ENCODE measurements around the gene ATG3.
A peak's percentile ranks its signal among the peaks of the same experiment; 100 is the strongest.
"Not testable (repeated sequence)": the region's sequence is repeated elsewhere in the genome, so short reads cannot be mapped to it uniquely, and the experiment has no call there.

The ATG3 gene

DNA sequence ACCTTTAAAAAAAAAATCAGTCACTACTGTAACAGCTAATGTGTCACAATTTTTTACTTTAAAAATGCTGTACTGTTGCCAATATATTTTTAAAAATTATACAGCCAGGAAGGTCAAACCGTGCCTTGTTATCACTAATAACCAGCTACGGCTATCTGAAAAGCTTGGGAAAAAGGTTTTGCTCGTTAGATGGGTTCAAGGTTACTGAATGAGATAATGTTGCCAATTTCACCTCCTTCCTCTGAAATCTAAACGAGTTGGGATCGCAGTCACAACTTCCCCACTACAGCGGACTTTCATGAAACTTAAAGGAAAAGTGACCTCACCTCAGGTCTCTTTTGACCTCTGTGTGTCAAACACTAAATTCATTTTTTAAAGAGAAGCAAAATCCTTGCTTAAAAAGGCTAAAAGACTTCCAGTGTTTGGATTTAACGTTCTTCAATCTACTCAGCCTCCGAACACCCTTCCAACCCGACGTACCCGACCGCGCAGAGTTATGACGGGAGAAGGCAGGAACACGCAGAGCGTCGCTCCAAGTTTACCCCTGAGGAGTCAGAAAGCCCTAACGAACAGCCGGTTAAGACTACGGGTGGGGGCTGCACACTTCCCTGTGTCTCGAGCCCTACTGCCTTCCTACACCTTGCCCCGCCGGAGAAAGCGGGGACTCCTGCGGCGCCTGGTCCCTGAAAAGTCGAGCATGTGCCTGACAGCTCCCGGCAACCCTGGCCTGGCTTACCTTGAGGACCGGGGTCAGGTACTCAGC lies 860 bp downstream of the ATG3 start:
- peak; percentile 76 to 84 for DNase-seq

GRCh38 chr3:112560307-112560706 lies 1.5 kb downstream of the ATG3 start:
- no peak for DNase-seq

- DNase-seq: peak; percentile 64
Measured at GRCh38 chr3:112557976-112558375, 3.8 kb downstream of the ATG3 start.

GRCh38 chr3:112555535-112556170 lies 6.1 kb downstream of the ATG3 start:
- DNase-seq: peak; percentile 48 to 54

DNA sequence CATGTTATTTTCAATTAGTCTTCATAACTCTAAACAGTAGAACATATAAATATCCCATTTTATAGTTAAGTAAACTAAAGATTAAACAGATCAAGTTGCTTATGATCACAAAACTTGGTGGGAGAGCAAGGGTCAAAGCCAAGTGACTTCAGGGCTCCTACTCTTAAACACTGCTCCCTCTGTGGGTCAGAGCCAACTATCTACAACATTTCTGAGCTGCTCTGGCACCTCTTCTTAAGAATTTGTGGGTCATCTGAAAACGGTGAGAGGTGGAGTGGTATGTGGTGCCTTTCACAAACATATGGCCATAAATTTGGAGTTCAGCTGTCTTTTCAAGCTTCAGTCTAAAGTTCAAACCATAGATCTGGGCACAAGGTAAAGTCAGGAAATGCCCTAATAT lies 10.9 kb downstream of the ATG3 start:
- DNase-seq: no peak

DNA sequence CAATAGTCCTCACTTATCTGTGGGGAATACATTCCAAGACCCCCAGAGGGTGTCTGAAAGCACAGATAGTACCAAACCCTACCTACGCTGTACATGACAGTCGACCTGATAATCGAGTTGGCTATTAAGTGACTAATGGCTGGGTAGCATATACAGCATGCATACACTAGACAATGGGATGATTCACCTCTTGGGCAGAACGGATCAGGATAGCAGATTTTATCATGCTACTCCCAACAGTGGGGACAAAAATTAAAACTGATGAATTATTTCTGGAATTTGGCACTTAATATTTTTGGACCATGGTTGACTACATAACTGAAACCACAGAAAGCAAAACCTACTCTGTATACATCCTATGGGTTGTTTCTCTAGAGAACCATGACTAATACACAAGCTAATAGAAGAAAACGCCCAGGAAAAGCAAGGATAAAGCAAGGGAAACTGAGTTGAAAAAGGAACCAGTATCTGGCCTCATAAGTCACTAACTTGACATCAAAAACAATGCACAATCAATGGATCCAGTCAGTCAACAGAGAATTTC lies 15.5 kb downstream of the ATG3 start:
- DNase-seq: no peak

DNA sequence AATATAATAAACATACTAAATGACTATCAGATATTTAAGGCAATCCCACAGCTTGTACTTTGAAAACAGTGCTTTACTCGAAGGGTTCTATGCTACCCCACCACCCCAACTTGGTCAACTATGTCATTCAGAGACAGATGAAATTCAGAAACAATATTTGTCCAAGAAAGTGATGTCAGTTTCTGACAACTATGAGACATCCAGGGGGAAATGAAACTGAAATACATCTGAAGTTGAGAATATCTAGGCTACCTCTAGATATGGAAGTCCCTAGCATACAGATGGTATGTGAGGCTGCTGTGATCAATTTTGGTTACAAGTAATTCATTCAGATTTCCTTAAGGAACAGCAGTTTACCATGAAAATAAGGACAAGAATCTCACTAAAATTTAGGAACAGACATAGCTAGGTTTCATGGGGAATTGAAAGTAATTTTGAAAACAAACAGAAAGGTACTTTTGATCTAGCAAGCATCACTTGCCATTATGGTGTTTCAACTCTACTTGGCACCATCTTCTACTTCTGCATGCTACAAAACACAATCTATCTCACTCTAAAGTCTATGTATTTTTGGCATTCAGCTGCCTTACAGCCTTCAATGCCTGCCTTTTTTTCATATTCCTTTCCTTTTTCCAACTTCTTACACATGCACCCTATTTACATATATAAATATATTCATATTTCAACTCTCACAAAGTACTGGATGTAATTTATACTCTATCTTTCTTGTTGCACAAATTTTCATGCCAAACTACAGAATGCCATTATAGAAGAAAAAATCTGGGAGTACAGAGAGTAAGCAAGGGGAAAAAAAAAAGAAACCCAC lies 21.7 kb downstream of the ATG3 start:
- no peak for DNase-seq

GRCh38 chr3:112531358-112531781 lies 30.4 kb downstream of the ATG3 start:
- DNase-seq: peak; percentile 53 to 72

DNA sequence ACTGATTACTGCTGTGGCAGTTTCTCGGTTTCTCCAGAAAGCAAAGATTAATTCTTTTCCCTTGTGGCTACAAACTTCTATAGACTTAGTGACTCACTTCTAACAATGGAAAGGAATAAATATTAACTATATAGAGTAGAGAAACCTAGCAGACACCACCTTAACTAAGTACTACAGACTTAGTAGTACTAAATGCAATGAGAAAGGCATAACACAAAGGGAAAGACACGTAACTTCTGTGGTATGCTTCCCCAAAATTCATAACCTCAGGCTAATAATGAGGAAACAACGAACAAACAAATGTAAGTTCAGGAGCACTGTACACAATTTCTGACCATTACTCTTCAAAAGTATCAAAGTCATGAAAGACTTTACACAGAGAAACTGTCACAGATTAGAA lies 31.2 kb downstream of the ATG3 start:
- DNase-seq: no peak

GRCh38 chr3:112524127-112524526 lies 37.6 kb downstream of the ATG3 start:
- DNase-seq: not testable (repeated sequence)

GRCh38 chr3:112519424-112520001 lies 42.2 kb downstream of the ATG3 start:
- DNase-seq: peak; percentile 94 to 95

GRCh38 chr3:112518970-112519369 lies 42.8 kb downstream of the ATG3 start:
- peak in 1 of 2 experiments; percentile 13 for DNase-seq

DNA sequence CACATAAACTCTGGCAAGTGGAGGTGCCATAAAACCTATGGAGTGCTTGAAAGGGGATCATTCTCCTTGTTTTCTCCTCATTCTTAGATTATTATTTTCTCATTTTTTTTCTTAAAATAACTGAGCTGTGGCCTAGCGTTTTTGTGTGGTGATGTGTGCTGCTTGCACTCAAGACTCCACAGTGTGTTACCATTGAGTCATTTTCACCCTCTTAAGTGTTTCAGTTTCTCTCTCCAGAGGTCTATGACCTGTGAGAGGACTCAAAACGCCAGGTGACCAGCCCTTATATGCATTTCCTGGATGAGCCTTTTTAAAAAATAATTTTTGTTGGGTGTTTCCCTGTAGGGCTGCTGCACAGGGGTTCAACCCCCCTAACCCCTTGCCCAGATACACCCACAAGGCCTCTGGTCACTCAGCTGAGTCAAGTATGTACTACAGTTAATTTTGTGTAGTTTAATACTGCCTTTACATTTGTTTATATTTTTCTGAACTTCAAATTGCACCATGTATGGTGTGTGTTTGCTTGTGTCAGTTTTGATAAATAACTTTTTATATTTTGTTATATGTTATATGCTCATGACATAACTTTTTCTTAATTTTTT lies 47.1 kb downstream of the ATG3 start:
- no peak for DNase-seq

DNA sequence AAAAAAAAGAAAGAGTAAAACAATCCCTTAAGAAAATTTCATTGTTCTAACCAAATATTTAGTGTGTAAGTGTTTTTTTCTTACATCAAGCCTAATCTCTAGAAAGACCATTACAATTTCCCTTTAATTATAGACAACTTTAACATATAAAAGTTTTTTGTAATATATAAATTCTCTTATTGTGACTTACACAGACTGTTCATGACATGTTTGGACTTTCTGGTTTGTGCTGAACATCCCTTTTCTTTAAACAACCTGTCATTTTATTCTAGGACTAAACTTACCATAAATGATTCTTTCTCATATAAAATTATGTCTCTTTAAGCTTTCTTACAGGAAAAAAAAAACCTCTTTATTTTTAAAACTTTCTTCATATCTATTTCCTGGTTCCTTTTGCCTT lies 49.4 kb downstream of the ATG3 start:
- no peak for DNase-seq

DNA sequence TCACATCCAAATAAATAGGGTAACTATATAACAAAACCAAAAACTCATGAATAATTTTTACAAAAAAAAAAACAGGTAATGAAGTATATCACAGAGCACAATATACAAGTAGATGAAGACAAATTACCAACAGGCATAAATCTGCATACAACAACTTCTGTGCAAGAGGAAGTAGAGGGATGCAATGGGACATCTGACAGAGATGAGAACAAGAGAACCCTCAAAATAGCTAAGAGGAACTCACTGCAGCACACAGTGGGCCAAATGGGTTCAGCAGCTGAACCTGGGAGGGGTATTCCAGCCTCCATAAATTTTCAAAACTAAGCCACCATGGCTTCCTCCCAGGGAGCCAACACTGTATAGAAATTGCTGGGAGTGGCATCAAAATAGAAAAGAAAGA lies 52.9 kb downstream of the ATG3 start:
- DNase-seq: no peak

DNA sequence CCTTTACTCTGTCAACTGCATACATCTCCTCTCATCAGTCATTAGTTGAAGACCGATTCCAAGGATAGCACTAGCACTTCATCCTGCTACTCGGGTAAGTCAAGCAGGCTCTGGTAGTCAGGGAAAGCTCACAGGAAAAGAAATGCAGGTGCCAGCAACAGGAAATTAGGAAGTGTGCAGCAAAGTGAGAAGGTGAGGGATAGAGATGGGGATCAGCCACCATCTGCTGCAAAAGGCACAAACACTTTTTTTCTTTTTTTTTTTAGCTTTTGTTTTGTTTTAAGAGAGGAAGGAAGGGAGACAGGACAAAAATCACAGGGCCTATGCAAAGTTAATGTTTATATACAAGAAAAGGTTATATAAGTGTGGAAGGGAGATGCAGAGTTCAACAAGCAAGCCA lies 53.5 kb downstream of the ATG3 start:
- no peak for DNase-seq

GRCh38 chr3:112505907-112506306 lies 55.9 kb downstream of the ATG3 start:
- DNase-seq: no peak

DNA sequence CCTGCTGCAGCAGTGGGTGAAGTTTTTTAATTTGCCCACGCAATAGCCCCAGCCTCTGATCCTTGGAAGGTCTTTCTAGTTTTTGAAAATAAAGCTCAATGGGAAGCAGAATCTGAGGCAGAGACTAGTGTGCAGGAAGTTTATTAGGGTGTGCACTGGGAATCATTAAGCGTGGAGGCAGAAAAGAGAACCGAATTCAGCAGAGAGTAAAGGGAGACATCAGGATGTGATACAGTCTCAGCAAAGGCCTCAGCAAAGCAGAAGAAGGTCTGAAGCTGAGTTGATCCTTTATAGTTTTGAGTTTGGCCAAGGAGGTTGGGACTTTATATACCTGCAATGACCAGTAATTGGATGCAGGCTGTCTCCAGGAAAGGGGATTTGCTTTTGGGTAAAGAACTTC lies 57.6 kb downstream of the ATG3 start:
- DNase-seq: no peak

GRCh38 chr3:112503304-112503972 lies 58.3 kb downstream of the ATG3 start:
- DNase-seq: no peak

DNA sequence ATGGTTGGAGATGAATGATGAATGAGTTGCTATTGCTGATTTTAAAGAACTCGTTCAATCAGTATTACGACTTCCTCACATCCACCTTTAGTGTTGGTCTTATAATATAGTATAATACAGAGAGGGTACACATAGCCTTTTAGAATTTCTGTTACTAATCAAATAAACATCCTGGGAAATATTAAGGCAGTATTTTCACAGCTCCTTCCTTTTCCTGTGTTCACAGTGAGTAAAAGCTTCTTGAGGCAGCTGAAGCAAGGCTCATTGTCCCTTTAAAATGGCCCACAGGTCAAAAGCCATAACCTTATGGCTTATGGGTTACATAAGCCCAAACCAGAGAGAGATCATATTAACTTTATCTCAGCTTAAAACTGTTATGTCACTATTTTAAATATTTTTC lies 61.1 kb downstream of the ATG3 start:
- DNase-seq: no peak

DNA sequence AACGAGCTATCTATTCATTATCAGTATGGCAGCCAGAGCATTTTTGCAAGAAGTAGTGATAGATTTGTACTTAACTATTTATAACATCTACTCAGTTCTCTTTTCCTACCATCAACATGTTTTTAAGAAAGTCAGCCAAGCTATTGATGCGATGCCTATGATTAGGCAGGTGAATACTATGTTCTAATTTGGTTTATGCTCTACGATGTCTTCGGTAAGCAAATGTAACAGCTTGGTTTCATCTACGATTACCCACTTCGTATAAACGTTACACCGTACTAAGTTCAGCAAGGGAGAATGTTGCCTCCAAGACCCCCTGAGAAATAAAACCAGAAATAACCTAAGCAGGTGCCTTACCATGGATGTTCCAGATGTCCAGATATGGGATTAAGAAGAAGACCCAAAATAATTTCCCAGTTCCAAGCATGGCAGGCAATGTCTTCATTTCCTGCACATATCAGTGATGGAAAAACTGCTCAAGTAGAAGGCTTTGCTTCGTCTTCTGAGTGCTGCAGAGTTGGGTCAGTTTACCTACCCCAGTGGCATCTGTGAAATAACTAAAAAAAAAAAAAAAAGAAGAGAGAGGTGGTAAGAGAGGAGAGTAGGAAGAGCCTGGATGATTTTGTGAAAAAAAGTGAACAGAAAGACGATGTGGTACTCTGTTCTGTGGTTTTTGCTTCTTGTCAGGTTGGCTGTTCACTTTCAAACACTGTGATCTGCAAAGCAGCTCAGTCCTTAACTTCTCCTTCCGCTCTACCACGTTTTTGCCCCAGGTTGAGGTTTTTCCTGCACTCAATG lies 62.6 kb downstream of the ATG3 start, which contains the start of gene BTLA:
Gene BTLA (minus strand): TSS at position 559 of the 798 bp plus-strand sequence. CDS start 114 bp downstream, at position 445.
- no peak for DNase-seq
